ENCODE measurements around the gene MRNIP. TPM values are rescaled to one million over a fixed set of nuclear protein-coding genes. Genes with fewer than 3 reads are reported as not detected.

MRNIP gene
- total and polyA plus RNA-seq, 8 donors, result 8.0 to 46.0 (median 27.1) TPM

- intact Hi-C loops (cut with DNase I; ENCODE audit: low total_unique reads), result no loop called here
- Histone ChIP-seq H3K9me3 (no peaks in the 10 kb centered on the region), H3K4me1 (peaks cover 38 to 42% (median 42%) of the 10 kb centered on the region in 4 donors), H3K27me3 (no peaks in the 10 kb centered on the region), H3K4me3 (no peak overlapping the region), H3K36me3 (peaks cover 0 to 28% (median 22%) of the 10 kb centered on the region in 4 donors), H3K27ac (no peak overlapping the region)
- DNase-seq, result no peak
- no peak for TF ChIP-seq EP300 (IDR thresholded peaks at IDR 0.05)
- no peak for TF ChIP-seq POLR2AphosphoS5 (IDR thresholded peaks at IDR 0.05)
- TF ChIP-seq POLR2A (IDR thresholded peaks at IDR 0.05), result no peak
- no peak for TF ChIP-seq CTCF (IDR thresholded peaks at IDR 0.05)
- 92 to 98% (median 96%) methylated on average over 21 of the region's 21 CpGs for WGBS, 5 donors
Observed at GRCh38 chr5:179815491-179816249, 42.9 kb downstream of the MRNIP start.

GRCh38 chr5:179814090-179814489, 44.5 kb downstream of the MRNIP start:
- whole genome bisulfite sequencing, 5 donors, result 76 to 91% (median 86%) methylated on average over 3 of the region's 3 CpGs
- Histone ChIP-seq H3K27me3 (no peaks in the 10 kb centered on the region), H3K4me3 (no peak overlapping the region), H3K36me3 (peaks cover 0 to 28% (median 22%) of the 10 kb centered on the region in 4 donors), H3K9me3 (no peaks in the 10 kb centered on the region), H3K4me1 (peaks cover 26 to 28% (median 27%) of the 10 kb centered on the region in 4 donors), H3K27ac (no peak overlapping the region)
- TF ChIP-seq CTCF (IDR thresholded peaks at IDR 0.05), result no peak
- no peak for TF ChIP-seq POLR2A (IDR thresholded peaks at IDR 0.05)
- TF ChIP-seq EP300 (IDR thresholded peaks at IDR 0.05), result no peak
- no peak for TF ChIP-seq POLR2AphosphoS5 (IDR thresholded peaks at IDR 0.05)
- no peak for DNase-seq
- intact Hi-C loops (cut with DNase I; ENCODE audit: low total_unique reads), result no loop called here

GRCh38 chr5:179812997-179813607, 45.5 kb downstream of the MRNIP start:
- WGBS, 5 donors, result 82 to 93% (median 85%) methylated on average over 5 of the region's 5 CpGs
- intact Hi-C loops (cut with DNase I; ENCODE audit: low total_unique reads), result no loop called here
- no peak overlapping the region for H3K4me3 ChIP-seq
- H3K9me3 ChIP-seq, result no peaks in the 10 kb centered on the region
- H3K27ac ChIP-seq, result no peak overlapping the region
- TF ChIP-seq POLR2AphosphoS5 (IDR thresholded peaks at IDR 0.05) (no peak), EP300 (IDR thresholded peaks at IDR 0.05) (no peak), POLR2A (IDR thresholded peaks at IDR 0.05) (no peak), CTCF (IDR thresholded peaks at IDR 0.05) (no peak)
- peaks cover 17 to 27% (median 25%) of the 10 kb centered on the region in 4 donors for H3K4me1 ChIP-seq
- H3K36me3 ChIP-seq, result peaks cover 0 to 28% (median 22%) of the 10 kb centered on the region in 4 donors
- no peak for DNase-seq
- no peaks in the 10 kb centered on the region for H3K27me3 ChIP-seq

GRCh38 chr5:179812135-179812825, 46.3 kb downstream of the MRNIP start:
- 92 to 95% (median 92%) methylated on average over 25 to 27 of the region's 27 CpGs for WGBS, 5 donors
- no peaks in the 10 kb centered on the region for H3K27me3 ChIP-seq
- no peaks in the 10 kb centered on the region for H3K9me3 ChIP-seq
- H3K4me1 ChIP-seq, result peaks cover 19 to 27% (median 25%) of the 10 kb centered on the region in 4 donors
- no peak for DNase-seq
- H3K27ac ChIP-seq, result no peak overlapping the region
- TF ChIP-seq CTCF (IDR thresholded peaks at IDR 0.05), result no peak
- TF ChIP-seq EP300 (IDR thresholded peaks at IDR 0.05), result no peak
- no peak for TF ChIP-seq POLR2AphosphoS5 (IDR thresholded peaks at IDR 0.05)
- no peak for TF ChIP-seq POLR2A (IDR thresholded peaks at IDR 0.05)
- H3K36me3 ChIP-seq, result peaks cover 0 to 28% (median 22%) of the 10 kb centered on the region in 4 donors
- intact Hi-C loops (cut with DNase I; ENCODE audit: low total_unique reads), result no loop called here
- H3K4me3 ChIP-seq, result no peak overlapping the region
